GM19397 (cell line): Measurements from ENCODE around the gene RAD51D.
"Not testable (repeated sequence)": the region's sequence is repeated elsewhere in the genome, so short reads cannot be mapped to it uniquely, and the experiment has no call there.

Experiments used
- ATAC-seq: cut with Tn5 transposase; IDR thresholded peaks from one replicate; pipeline ENCODE4 v1.9.1; 2021; ENCODE audit warnings: mild to moderate bottlenecking, moderate library complexity; ENCODE audit not compliant: unreplicated experiment

RAD51D gene

DNA sequence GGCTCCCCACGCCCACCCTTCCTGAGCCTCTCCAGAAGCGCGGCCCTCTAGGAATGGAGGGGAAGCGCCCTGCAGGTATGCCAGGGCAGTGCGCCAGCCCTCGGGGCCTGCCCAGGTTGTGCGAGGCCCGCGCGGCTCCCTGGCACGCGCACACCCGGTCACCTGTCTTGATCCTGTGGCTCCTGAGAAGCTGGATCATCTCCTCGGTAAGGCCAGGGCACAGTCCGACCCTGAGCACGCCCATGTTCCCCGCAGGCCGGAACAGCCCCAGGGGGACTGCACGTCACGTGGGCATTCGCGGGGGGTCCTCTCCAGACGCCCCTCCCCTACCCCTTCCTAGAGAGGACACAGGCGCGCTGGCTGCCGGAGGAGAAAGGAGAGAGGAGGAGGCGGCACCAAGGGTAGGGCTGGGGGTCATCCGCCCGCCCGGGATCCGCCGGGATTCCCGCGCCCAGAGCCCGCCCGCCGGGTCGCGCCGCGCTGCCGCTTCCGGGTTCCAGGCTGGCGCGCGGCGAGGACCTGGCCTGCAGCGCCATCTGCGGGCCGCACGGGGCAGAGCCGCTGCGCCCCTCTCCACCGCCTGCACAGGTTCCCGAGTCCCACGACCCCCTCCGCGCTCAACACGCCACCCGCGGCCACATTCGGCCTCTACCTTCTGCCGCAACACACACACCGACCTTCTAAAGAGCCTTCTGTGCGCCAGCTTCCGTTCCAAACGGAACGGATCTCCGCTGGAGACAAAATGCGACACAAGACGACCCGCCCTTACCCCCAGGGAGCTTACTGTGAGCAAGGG lies at the start of gene RAD51D:
RAD51D (minus strand) TSS at position 491 of the 796 bp plus-strand sequence; CDS start at position 244, 247 bp downstream.
- ATAC-seq = peak; percentile 88

DNA sequence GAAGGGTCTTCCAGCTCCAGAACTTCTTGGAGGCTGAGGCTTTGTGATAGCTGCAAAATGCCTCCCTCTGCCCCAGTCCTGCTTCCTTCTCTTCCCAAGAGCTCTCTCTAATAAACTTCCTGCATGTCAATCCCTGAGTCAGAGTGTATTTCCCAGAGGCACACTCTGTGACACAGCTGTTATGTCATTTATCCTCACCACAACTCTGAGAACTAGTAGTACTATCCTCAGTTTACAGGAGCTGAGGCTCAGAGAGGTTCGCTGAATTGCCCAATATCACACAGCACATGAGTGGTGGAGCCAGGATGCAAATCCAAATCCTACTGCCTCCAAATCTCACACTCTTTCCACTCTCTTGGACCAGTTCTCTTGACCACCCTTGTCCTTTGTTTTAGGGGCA lies 48.0 kb upstream of the RAD51D start:
- ATAC-seq = no peak

DNA sequence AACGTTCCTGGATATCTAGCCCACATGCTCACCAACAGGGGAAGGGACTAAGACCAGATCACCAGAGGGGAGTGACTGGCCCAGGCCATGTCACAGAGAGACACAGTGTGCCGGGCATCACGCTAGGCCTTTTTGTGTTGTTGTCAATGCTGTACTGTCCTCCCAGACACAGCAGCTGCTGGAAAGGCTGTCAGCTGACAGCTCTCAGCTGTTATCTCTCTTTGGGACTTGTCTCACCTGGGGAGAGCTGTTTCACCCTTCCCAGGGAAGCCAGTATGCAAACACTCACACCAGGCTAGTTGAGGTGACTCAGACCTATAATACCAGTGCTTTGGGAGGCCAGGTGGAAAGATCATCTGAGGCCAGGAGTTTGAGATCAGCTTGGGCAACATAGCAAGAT lies 47.4 kb upstream of the RAD51D start:
- ATAC-seq = no peak

DNA sequence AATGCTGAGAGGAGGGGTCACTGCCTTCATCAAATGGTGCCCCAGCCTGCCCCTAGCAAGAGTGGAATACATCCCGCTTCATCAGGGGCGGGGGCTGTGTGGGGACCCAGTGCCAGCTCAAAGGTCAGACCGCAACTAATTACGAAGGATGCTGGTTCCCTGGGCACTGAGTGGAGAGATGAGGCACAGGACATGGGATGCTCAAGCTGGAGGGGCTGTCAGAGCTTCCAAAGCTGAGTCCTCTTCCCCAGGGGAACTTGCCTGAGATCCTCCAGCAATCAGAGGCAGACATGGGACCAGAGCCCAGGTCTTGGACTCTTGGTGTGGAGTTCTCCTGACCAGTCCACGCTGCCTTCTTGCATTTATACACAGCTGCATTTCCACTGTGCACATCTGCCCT lies 46.9 kb upstream of the RAD51D start:
- ATAC-seq = no peak

DNA sequence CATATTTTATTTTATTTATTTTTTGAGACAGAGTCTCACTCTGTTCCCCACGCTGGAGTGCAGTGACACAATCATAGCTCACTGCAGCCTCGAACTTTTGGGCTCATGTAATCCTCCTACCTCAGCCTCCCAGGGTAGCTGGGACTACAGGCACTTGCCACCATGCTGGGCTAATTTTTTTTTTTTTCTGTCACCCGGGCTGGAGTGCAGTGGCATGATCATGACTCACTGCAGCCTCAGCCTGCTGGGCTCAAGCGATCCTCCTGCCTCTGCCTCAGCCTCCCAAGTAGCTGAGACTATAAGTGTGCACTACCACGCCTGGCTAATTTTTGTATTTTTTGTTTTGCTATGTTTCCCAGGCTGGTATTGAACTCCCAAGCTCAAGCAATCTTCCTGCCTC lies 45.1 kb upstream of the RAD51D start:
- ATAC-seq = no peak

DNA sequence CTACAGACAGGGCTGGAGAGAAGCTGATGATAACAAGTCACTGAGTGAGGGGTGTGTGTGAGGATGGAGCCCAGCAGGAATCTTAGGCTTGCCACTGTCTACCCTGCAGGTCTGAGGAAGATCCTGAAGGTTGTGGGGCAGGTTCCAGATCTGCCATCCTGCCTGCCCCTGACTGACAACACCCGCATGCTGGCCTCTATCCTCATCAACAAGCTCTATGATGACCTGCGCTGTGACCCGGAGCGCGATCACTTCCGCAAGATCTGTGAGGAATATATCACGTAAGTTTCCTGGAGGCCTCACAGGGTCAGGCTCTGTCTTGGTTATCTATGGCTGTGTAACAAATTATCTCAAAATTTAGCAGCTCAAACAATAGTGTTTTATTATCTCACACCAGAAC lies 44.2 kb upstream of the RAD51D start:
- ATAC-seq = no peak

DNA sequence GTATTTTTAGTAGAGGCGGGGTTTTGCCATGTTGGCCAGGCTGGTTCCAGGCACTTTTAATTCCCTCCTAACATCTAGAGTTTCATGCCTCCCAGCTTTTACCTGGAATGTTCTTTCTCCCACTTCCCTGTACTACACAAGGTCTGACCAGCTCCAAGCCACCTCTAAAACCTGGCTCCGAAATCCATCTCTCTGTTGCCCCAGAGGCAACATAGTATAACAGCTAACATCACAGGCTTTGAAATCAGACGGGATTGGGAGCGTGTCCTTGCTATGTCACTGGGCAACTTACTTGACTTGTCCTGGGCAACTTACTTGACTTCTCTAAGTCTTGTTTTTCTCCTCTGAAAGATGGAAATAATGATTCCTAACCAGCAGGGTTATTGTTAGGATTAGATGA lies 43.1 kb upstream of the RAD51D start:
- ATAC-seq = no peak

DNA sequence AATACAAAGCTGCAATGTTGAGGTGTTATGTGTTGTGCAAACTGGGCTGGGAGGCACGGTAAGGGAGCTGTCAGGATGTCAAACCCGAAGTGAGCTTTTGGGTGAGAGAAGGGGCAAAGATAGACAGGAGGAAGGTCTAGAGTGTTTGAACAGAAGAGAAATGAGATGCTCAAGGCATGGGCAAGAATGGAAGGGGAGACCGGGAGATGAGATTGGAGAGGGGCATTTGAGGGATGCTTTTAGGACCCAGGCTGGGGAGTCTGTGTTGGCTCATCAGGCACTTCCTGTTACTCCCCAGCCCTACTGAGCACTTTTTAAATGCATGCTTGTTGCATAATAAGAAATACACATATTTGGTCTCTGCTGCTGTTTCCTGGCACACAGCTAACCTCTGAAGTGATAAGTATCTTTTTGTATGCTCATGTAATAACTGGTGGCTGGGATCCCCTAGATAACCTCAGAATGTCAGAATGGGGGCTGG lies 41.7 kb upstream of the RAD51D start:
- no peak for ATAC-seq

DNA sequence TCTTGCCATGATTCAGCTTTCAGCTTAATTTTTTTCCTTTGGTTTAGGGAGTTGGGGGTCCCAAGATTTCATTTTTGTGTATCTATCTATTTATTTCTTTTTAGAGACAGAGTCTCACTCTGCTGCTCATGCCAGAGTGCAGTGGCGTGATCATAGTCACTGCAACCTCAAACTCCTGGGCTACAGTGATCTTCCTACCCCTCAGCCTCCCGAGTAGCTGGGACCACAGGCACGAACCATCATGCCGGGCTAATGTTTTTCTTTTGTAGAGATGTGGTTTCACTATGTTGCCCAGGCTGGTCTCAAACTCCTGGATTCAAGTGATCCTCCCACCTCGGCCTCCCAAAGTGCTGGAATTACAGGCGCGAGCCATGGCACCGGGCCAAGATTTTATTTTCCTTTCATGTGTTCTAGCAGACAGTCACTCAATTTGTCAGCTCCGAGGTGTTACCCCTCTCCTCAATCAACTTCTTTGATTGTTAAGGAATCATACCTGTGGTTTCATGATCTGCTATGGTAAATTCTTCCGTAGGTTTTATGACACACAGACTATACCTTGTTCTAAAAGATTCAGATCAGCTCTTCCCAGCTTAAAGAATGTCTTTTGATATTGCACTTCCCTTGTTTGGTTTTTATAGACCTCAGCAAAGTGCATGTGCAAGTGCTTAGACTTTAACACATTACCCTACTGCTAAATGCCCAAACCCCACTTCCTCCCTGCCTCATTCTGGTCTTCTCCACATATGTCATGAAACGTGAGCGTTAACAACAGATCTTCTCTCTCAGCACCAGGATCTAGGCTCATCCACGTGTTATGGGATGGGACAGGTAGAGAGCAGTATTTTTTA lies 40.9 kb upstream of the RAD51D start:
- no peak for ATAC-seq

DNA sequence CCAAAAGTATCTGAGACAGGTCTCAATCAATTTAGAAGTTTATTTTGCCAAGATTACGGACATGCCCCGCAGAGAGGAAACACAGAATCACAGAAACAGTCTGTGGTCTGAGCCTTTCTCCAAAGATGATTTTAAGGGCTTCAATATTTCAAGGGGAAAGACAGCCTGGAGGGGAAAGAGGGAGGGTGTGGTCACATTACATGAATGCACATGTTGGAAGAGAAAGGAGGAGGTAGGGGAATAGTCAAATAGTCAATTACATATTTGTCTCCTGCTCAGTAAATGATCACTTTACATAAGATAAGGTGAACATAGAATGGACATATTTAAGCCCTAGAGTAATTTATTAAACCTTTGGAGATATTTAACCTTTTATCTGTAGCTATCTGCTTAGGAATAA lies 40.3 kb upstream of the RAD51D start:
- ATAC-seq = no peak

DNA sequence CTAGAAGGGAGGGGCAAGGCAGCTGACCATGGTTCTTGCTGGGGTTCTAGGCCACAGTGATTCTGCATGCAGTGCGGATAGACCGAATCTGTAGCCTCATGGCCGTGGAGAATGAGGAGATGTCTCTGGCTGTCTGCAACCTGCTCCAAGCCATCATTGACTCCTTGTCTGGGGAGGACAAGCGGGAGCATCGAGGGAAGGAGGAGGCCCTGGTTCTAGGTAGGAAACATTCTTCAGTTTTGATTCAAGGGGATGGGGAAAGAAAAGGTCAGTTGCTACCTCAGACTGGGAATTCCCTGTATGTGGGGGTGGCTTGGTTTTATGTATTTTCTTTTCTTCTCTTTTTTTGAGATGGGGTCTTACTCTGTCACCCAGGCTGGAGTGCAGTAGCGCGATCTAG lies 35.6 kb upstream of the RAD51D start:
- ATAC-seq = no peak

DNA sequence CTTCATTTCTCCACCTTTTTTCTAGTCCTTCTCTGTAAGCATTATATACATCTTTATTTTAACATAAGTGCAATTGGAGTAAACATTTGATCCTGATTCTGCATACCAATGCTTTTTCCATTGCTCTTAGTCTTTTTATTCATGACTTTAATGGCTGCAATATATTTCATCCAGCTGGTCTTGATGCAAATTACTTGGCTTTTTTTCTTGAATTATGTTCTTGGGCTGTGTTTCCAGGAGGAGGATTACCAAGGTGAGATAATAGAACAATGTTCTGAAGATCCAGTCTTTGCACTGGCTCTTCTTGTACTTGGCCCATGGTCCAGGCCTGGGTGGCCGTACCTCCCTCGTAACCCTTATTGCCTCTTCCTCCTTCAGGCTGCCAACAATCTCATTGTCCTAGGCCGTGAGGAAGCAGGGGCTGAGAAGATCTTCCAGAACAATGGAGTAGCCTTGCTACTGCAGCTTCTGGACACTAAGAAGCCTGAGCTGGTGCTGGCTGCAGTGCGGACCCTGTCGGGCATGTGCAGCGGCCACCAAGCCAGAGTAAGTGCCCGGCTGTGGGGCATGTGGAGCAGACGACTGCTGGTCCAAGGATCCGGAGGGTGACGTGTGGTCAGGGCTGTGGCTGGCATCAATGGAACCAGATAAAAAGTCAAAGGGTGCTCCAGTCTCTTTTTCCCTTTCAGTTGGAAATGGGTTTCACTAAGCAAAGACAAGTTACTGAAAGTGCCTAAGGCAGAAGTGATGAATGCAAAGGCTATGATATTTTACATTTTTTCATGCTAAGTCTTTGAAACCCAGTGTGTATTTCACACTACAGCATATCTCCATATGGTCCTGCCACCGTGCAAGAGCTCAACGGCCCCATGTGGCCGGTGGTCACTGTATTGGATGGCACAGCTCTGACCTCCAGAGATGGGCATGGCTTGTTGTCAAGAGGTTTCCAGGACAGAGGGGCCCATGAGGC lies 34.8 kb upstream of the RAD51D start:
- no peak for ATAC-seq

DNA sequence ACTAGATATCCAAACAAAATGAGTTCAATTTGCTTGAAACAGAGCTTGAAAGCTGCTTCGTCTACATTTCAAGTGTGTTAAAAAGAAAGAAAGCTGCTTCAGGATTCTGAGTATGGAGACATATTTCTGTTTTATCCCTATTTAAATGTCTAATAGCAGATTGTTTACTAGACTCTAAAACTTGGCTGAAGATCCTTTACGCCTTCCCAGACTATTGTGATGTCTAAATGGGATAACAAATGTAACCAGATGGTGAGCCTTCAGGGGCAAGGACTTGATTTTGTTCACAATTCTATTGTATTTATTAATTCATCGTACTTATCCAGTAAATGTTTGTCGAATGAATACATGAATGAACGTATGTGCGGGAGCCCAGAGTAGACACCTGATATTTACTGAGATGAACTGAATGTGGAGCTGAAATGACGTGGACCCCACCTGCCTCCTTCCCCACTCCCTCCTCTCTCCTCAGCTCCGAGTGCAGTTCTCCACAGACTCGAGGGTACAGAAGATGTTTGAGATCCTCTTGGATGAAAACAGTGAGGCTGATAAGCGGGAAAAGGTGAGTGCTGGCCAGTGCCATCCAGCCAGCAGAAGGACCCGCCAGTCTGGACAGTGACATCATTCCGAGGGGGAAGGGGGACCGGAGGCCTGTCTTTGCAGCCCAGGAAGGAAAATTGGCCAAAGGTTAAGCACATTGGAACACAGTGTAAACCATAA lies 32.9 kb upstream of the RAD51D start:
- no peak for ATAC-seq

DNA sequence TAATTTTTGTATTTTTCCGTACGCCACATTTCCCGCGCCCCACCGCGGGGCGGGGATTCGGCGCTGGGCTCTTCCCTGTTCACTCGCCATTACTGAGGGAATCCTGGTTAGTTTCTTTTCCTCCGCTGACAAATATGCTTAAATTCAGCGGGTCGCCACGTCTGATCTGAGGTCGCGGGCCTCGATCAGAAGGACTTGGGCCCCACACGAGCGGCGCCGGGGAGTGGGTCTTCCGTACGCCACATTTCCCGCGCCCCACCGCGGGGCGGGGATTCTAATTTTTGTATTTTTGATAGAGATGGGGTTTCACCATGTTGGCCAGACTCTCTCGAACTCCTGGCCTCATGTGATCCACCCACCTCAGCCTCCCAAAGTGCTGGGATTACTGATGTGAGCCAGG lies 31.4 kb upstream of the RAD51D start:
- not testable (repeated sequence) for ATAC-seq

DNA sequence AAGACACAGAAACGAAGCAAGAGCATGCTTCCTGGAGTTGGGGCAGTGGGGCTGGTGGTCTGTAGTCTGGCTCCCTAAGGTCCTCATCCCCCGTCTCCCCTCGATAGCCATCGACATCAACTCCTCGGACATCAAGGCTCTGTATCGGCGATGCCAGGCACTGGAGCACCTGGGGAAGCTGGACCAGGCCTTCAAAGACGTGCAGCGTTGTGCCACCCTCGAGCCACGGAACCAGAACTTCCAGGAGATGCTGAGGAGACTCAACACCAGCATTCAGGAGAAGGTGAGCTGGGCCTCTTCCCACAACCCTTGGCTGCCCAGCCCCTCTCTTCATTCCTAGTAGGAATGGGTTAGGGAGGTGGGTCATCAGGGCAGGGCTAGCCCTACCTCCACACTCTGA lies 30.3 kb upstream of the RAD51D start:
- ATAC-seq = no peak

DNA sequence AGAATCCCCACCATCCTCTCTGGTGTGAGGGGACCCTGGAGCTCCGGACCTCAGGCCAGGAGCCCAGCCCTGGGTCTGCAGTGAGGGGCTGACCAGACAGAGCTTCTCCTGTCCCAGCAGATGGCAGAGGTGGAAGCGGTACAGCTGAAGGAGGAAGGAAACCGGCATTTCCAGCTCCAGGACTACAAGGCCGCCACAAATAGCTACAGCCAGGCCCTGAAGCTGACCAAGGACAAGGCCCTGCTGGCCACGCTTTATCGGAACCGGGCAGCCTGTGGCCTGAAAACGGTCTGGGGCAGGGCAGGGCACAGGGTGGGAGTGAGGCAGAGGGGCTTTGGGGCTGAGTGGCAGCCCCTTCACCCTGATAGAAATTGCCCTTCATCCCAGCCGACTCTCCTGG lies 28.5 kb upstream of the RAD51D start:
- no peak for ATAC-seq

DNA sequence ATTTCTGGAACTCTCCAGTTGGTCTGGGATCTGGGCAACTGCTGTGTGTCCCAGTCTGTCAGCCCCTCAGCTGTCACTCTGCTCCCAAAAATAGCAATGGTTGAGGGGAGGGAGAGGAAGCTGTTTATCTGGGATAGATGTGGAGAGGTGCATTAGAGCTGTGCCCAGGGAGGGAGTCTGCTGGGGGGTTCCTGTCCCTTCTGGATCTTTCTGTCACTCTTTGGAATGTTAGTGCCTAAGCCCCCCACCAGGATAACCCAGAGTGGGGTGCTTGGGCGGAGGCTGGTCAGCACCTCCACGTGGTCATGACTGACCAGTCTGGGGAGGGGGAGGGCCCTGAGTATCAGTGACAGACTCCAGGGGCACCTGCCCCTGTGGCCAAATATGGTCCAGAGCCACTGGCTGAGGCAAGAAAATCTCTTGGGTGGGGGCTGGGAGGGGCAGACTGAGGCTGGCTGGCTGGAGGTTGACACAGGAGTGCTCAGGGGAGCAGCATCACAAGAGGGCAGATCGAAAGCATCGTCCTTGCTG lies 27.8 kb upstream of the RAD51D start, which contains the start of gene UNC45B:
UNC45B (plus strand) TSS at position 443 of the 531 bp plus-strand sequence. CDS start 447 bp downstream, outside the sequence.
- ATAC-seq = no peak

DNA sequence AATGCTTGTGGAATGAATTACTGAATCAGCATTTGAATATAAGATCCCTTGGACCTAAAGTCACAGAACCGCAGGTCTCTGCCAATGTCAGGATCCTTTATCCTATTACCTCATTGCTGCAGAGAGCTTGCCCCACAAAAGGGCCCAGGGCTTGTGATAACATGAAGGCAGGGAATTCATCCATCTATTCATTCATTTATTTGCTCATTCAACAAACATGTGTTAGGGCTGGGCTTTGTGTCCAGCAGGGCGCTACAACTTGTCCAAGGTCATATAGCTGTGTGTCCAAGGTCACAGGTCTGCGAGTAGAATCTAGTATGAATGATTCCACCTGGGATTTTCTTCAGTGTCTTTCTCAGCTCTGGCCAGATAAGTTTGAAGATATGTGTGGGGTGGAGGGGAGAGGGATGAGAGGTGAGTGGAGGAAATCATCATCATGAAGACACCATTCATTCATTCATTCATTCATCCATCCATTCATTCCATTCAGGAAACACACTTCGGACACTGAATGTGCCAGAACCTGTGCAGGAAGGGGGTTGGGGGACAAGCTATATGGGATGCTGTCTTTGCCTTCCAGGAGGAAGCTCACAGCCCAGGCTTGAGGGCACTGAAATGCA lies 26.7 kb upstream of the RAD51D start:
- ATAC-seq = no peak

DNA sequence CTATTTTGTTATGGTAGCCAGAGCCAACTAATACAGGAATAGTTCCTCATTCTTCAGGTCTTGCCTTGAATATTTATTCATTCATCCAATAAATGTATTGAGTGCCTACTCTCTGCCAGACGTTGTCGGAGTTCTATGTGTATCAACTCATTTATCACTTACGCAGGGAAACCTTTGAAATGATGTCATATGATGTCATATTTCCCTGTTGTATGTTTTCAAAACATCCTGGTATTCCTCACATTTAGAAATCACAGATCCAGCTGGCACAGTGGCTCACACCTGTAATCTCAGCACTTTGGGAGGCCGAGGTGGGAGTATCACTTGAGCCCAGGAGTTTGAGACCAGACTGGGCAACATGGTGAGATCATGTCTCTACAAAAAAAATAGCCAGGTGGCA lies 25.2 kb upstream of the RAD51D start:
- no peak for ATAC-seq

DNA sequence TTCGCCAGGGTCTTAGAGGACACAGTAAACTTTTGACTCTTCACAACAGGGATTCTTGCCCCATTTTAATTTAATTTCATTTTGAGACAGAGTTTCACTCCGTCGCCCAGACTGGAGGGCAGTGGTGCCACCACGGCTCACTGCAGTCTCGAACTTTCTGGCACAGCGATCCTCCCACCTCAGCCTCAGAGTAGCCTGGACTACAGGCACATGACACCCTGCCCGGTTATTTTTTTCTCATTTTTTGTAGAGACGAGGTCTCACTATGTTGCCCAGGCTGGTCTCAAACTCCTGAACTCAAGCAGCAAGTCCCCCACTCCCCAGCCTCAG lies 22.8 kb upstream of the RAD51D start:
- ATAC-seq = no peak
